ENCODE measurements around the gene NBPF6. TPM values are rescaled to one million over a fixed set of nuclear protein-coding genes. Genes with fewer than 3 reads are reported as not detected.

The NBPF6 gene, protein sequence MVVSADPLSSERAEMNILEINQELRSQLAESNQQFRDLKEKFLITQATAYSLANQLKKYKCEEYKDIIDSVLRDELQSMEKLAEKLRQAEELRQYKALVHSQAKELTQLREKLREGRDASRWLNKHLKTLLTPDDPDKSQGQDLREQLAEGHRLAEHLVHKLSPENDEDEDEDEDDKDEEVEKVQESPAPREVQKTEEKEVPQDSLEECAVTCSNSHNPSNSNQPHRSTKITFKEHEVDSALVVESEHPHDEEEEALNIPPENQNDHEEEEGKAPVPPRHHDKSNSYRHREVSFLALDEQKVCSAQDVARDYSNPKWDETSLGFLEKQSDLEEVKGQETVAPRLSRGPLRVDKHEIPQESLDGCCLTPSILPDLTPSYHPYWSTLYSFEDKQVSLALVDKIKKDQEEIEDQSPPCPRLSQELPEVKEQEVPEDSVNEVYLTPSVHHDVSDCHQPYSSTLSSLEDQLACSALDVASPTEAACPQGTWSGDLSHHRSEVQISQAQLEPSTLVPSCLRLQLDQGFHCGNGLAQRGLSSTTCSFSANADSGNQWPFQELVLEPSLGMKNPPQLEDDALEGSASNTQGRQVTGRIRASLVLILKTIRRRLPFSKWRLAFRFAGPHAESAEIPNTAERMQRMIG
- total RNA-seq, result 0.07 and 0.10 TPM in 2 replicates

DNA sequence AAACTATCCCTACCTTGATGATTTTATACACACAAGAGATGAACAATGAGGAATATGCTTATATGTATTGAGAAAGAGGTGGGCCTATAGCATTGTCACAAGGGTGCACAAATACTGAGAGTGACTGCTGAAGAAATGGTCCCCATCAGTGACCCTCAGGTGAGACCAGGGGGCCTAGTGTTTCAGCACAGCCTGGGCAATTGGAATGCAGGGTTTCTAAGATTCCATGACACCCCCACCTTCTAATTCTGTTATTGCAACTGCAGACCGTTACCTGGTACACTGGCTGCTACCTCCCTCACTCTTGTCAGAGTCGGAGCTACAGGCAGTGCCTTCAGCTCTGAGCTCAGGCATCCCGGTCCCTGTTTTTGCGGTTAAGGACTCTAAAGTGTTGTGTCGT is at the start of gene NBPF6:
TSS of gene NBPF6 (plus strand) at position 301 of the 400 bp plus-strand sequence. CDS start 259 bp downstream, outside the sequence.

Other genes with a start within 250 kb of the NBPF6 start
- 41.0 and 46.8 TPM in 2 replicates for gene SLC25A24, start 250.0 kb upstream of the NBPF6 start, total RNA-seq
- gene NBPF4, start 206.3 kb upstream of the NBPF6 start, total RNA-seq, result 0.13 TPM in 1 of 2 replicates, not detected in the other
- 18.0 and 32.5 TPM in 2 replicates for gene EEIG2, start 109.8 kb downstream of the NBPF6 start, total RNA-seq
- 1.9 and 3.4 TPM in 2 replicates for gene HENMT1, start 210.8 kb downstream of the NBPF6 start, total RNA-seq
- gene PRPF38B, start 242.0 kb downstream of the NBPF6 start, total RNA-seq, result 13.2 and 13.9 TPM in 2 replicates

All from smooth muscle cell of the pulmonary artery (primary cell).